B cell (primary cell): ENCODE data around the gene ABR. TPM values are rescaled to one million over a fixed set of nuclear protein-coding genes. Genes with fewer than 3 reads are reported as not detected.

ENCODE experiments used
- ATAC-seq: fragments of 200-7000 bp; cut with Tn5 transposase; one replicate; pipeline ENCODE4 v1.10.0; 2021; ENCODE audit warnings: low read depth, mild to moderate bottlenecking, moderate number of reproducible peaks, moderate library complexity
- CTCF ChIA-PET: fragments of 350-600 bp; sonication (Branson Sonifier 250); formaldehyde crosslinking; loops from one replicate; lab custom pipeline; 2021; ENCODE audit warnings: antibody characterized with exemption, inconsistent platforms; lab: Charles Lee
- POLR2A ChIA-PET: fragments of 350-600 bp; sonication (Branson Sonifier 250); formaldehyde crosslinking; loops from one replicate; lab custom pipeline; 2021; ENCODE audit warnings: antibody characterized with exemption; lab: Charles Lee
- DNase-seq: peaks from one replicate; pipeline ENCODE4 v3.0.0; 2013
- H2AFZ ChIP-seq: 2 replicates; pipeline ENCODE4 v1.6.1; 2012; ENCODE audit warnings: mild to moderate bottlenecking, low read depth, low read length; ENCODE audit not compliant: insufficient read depth, poor library complexity, severe bottlenecking
- H3K27ac ChIP-seq, 2 donors: 1 replicate in 1 of 2; 2 replicates in 1 of 2; pipeline ENCODE4 v1.5.1; 2012 to 2013; ENCODE audit warnings: low read length in 2 of 2, mild to moderate bottlenecking in 2 of 2, moderate library complexity in 1 of 2
- H3K27me3 ChIP-seq, 4 experiments: fragments of 200-600 bp in 1 of 4; sonication (generic) in 1 of 4; replicated peaks in 1 of 4; 1 replicate in 2 of 4; 2 replicates in 2 of 4; pipeline versions ENCODE4 v1.6.1 to v1.7.0; 2013 to 2016; ENCODE audit warnings: low read length in 3 of 4, mild to moderate bottlenecking in 2 of 4, mixed read lengths in 1 of 4, moderate library complexity in 1 of 4; ENCODE audit not compliant: insufficient read depth in 4 of 4, control insufficient read depth in 3 of 4; ENCODE audit errors: control extremely low read depth in 1 of 4
- H3K36me3 ChIP-seq, 2 experiments: replicated peaks in 1 of 2; 1 replicate in 1 of 2; 2 replicates in 1 of 2; pipeline versions ENCODE4 v1.6.1 to v1.7.1; 2013; ENCODE audit warnings: low read length in 1 of 2; ENCODE audit not compliant: insufficient read depth in 2 of 2, control insufficient read depth in 1 of 2; ENCODE audit errors: control extremely low read depth in 1 of 2, extremely low read depth in 1 of 2
- H3K4me1 ChIP-seq, 2 donors: fragments of 200-600 bp in 1 of 2; sonication (generic) in 1 of 2; 1 replicate in 1 of 2; 2 replicates in 1 of 2; pipeline versions ENCODE4 v1.5.1 to v1.6.1; 2013 to 2017; ENCODE audit warnings: low read length in 2 of 2; ENCODE audit not compliant: control insufficient read depth in 2 of 2, insufficient read depth in 2 of 2
- H3K4me2 ChIP-seq: replicated peaks from 2 replicates; pipeline ENCODE3; 2012; ENCODE audit warnings: mild to moderate bottlenecking, low read depth, low read length; ENCODE audit not compliant: poor library complexity, severe bottlenecking
- H3K4me3 ChIP-seq, 5 experiments: fragments of 200-600 bp in 1 of 5; sonication (generic) in 1 of 5; 1 replicate in 3 of 5; 2 replicates in 2 of 5; pipeline versions ENCODE4 v1.5.1 to v1.7.0; 2011 to 2016; ENCODE audit warnings: low read length in 4 of 5, mild to moderate bottlenecking in 4 of 5, low read depth in 2 of 5, control low read depth in 1 of 5, moderate library complexity in 1 of 5; ENCODE audit not compliant: insufficient read depth in 1 of 5; ENCODE audit errors: control extremely low read depth in 1 of 5, extremely low read depth in 1 of 5
- H3K79me2 ChIP-seq: fragments of 200-600 bp; sonication (generic); one replicate; pipeline ENCODE4 v1.6.0; 2016; ENCODE audit warnings: low read length; ENCODE audit not compliant: control insufficient read depth, insufficient read depth
- H3K9ac ChIP-seq: fragments of 200-600 bp; sonication (generic); 2 replicates; pipeline ENCODE4 v1.6.1; 2017; ENCODE audit warnings: mild to moderate bottlenecking, low read length, moderate library complexity
- H3K9me3 ChIP-seq, 3 donors: one replicate each; pipeline versions ENCODE4 v1.6.1 to v1.7.1; 2013; ENCODE audit warnings: low read length in 2 of 3; ENCODE audit not compliant: control insufficient read depth in 2 of 3, insufficient read depth in 1 of 3; ENCODE audit errors: control extremely low read depth in 1 of 3
- H4K20me1 ChIP-seq: 2 replicates; pipeline ENCODE4 v1.6.0; 2012; ENCODE audit warnings: mild to moderate bottlenecking, low read length; ENCODE audit not compliant: insufficient read depth, control insufficient read depth, poor library complexity, severe bottlenecking
- H3K27ac Mint-ChIP-seq: one replicate; pipeline ENCODE4 v1.8.0; 2021; ENCODE audit warnings: mixed read lengths
- H3K27me3 Mint-ChIP-seq: one replicate; pipeline ENCODE4 v1.8.0; 2021; ENCODE audit warnings: mixed read lengths
- H3K4me1 Mint-ChIP-seq: one replicate; pipeline ENCODE4 v1.8.0; 2021; ENCODE audit warnings: mixed read lengths
- H3K4me3 Mint-ChIP-seq: one replicate; pipeline ENCODE4 v1.8.0; 2021; ENCODE audit warnings: mixed read lengths
- H3K9me3 Mint-ChIP-seq: one replicate; pipeline ENCODE4 v1.8.0; 2022; ENCODE audit warnings: mixed read lengths; ENCODE audit not compliant: insufficient read depth
- CTCF ChIP-seq: fragments of 200-600 bp; IDR thresholded peaks from one replicate; pipeline ENCODE4 v1.8.0; 2022; ENCODE audit warnings: antibody characterized with exemption, mild to moderate bottlenecking
- EZH2 ChIP-seq: IDR thresholded peaks from 2 replicates; pipeline ENCODE4 v1.6.1; 2012; ENCODE audit warnings: borderline replicate concordance, low read depth, mild to moderate bottlenecking, moderate library complexity, low read length; ENCODE audit not compliant: insufficient read depth, poor library complexity, severe bottlenecking
- WGBS: methylation state at CpG from one replicate; pipeline ENCODE4 v1.1.5; 2013; ENCODE audit warnings: missing lambda C conversion rate; ENCODE audit not compliant: insufficient coverage; 5-methylcytosine and 5-hydroxymethylcytosine counted together
- intact Hi-C: fragments of 100-400 bp; cut with micrococcal nuclease; formaldehyde crosslinking; loops from one replicate; pipeline ENCODE4 v1.10.0; 2022
- polyA plus RNA-seq: library from polyadenylated mRNA; depleted of rRNA; stranded (reverse); fragments of >200 nt; gene quantifications from 2 replicates; pipeline ENCODE4 v1.2.3, GENCODE V29; 2012
- total RNA-seq, 2 donors: library from RNA; stranded (reverse); fragments of 120-200 nt in 1 of 2; gene quantifications; 1 replicate in 1 of 2; 2 replicates in 1 of 2; pipeline versions ENCODE4 v1.2.3 to v1.2.4, GENCODE V29; 2013 to 2022

Gene ABR
- total and polyA plus RNA-seq, 2 donors (not counting 1 experiment from before 2014, with no cell fraction given), result 79.8 to 262 TPM

GRCh38 chr17:1177016-1177700 is 2.6 kb downstream of the ABR start:
- no peak for DNase-seq
- Histone ChIP-seq H3K27me3 (peaks cover 0 to 24% (median 10%) of the 10 kb centered on the region in 4 experiments), H4K20me1 (peaks cover 96% of the 10 kb centered on the region), H3K9ac (no peak overlapping the region), H3K36me3 (no peaks in the 10 kb centered on the region), H3K4me2 (no peak overlapping the region), H3K4me1 (peaks cover 33 to 43% of the 10 kb centered on the region in 2 donors), H3K9me3 (peaks cover 0 to 11% (median 0%) of the 10 kb centered on the region in 3 donors), H3K27ac (no peak overlapping the region), H2AFZ (no peak overlapping the region), H3K79me2 (peaks cover 92% of the 10 kb centered on the region), H3K4me3 (no peak overlapping the region)
- no peak for ATAC-seq
- TF ChIP-seq EZH2 (no peak), CTCF (no peak)
- ChIA-PET CTCF (interaction anchor here (1.2 to 2.5 kb wide), 2 partner anchors 10 to 54 kb away, joined by 3 to 9 read pairs; no protein-coding TSS in a partner anchor), POLR2A (interaction anchor here (0.6 kb wide), 1 partner anchor 1112 kb away, joined by 3 read pairs; no protein-coding TSS in a partner anchor)
- Mint-ChIP-seq H3K27ac (no peak overlapping the region), H3K4me3 (peak overlapping the region; percentile 75), H3K9me3 (no peaks in the 10 kb centered on the region), H3K4me1 (peaks cover 38% of the 10 kb centered on the region), H3K27me3 (no peaks in the 10 kb centered on the region)
- 53% methylated on average over 9 of the region's 9 CpGs for WGBS
- intact Hi-C loops, result no loop called here

GRCh38 chr17:1174263-1174880 is 5.4 kb downstream of the ABR start:
- Mint-ChIP-seq H3K27me3 (no peaks in the 10 kb centered on the region), H3K27ac (no peak overlapping the region), H3K4me3 (no peak overlapping the region), H3K9me3 (no peaks in the 10 kb centered on the region), H3K4me1 (peaks cover 22% of the 10 kb centered on the region)
- H3K79me2 ChIP-seq, result peaks cover 100% of the 10 kb centered on the region
- H3K4me3 ChIP-seq, result no peak overlapping the region
- no peak overlapping the region for H3K9ac ChIP-seq
- WGBS, result 98% methylated on average over 9 of the region's 11 CpGs
- intact Hi-C loops, result no loop called here
- no peak for TF ChIP-seq EZH2
- TF ChIP-seq CTCF, result no peak
- ChIA-PET POLR2A (no interaction called here), CTCF (no interaction called here)
- H3K4me1 ChIP-seq, result peaks cover 10 to 19% of the 10 kb centered on the region in 2 donors
- peaks cover 0 to 9% (median 4%) of the 10 kb centered on the region in 4 experiments for H3K27me3 ChIP-seq
- no peak overlapping the region for H3K4me2 ChIP-seq
- peaks cover 99% of the 10 kb centered on the region for H4K20me1 ChIP-seq
- no peaks in the 10 kb centered on the region for H3K9me3 ChIP-seq
- DNase-seq (no peak), ATAC-seq (no peak)
- no peak overlapping the region for H3K27ac ChIP-seq
- no peaks in the 10 kb centered on the region for H3K36me3 ChIP-seq
- H2AFZ ChIP-seq, result no peak overlapping the region
